Measurements from ENCODE around the gene ST6GALNAC5. TPM values are rescaled to one million over a fixed set of nuclear protein-coding genes. Genes with fewer than 3 reads are reported as not detected.

Gene ST6GALNAC5
- total RNA-seq, 2 donors from 2014 or later: not detected

GRCh38 chr1:76928522-76928921 lies 61.2 kb downstream of the ST6GALNAC5 start:
- no peak for ATAC-seq
- H3K27ac Mint-ChIP-seq: no peak overlapping the region
- no peak overlapping the region for H3K4me3 Mint-ChIP-seq
- H3K9me3 ChIP-seq (ENCODE audit: control insufficient read depth, low read length, poor library complexity, severe bottlenecking): no peaks in the 10 kb centered on the region
- H3K4me1 Mint-ChIP-seq: no peaks in the 10 kb centered on the region
- peaks cover 4% of the 10 kb centered on the region for H3K27me3 Mint-ChIP-seq
- no peak for DNase-seq
- H3K36me3 Mint-ChIP-seq (ENCODE audit: low read depth): no peaks in the 10 kb centered on the region

- no peak overlapping the region for H3K4me3 Mint-ChIP-seq
- no peaks in the 10 kb centered on the region for H3K36me3 Mint-ChIP-seq (ENCODE audit: low read depth)
- ATAC-seq (no peak), DNase-seq (no peak)
- no peak overlapping the region for H3K27ac Mint-ChIP-seq
- H3K9me3 ChIP-seq (ENCODE audit: control insufficient read depth, low read length, poor library complexity, severe bottlenecking): no peaks in the 10 kb centered on the region
- no peaks in the 10 kb centered on the region for H3K4me1 Mint-ChIP-seq
- H3K27me3 Mint-ChIP-seq: peaks cover 4% of the 10 kb centered on the region
Measured at GRCh38 chr1:76929136-76929535, 61.9 kb downstream of the ST6GALNAC5 start.

- no peak overlapping the region for H3K27ac Mint-ChIP-seq
- H3K4me3 Mint-ChIP-seq: no peak overlapping the region
- DNase-seq: no peak
- no peaks in the 10 kb centered on the region for H3K4me1 Mint-ChIP-seq
- no peak for ATAC-seq
- H3K27me3 Mint-ChIP-seq: no peaks in the 10 kb centered on the region
- no peaks in the 10 kb centered on the region for H3K36me3 Mint-ChIP-seq (ENCODE audit: low read depth)
- H3K9me3 ChIP-seq (ENCODE audit: control insufficient read depth, low read length, poor library complexity, severe bottlenecking): no peaks in the 10 kb centered on the region
Measured at GRCh38 chr1:76933847-76934815, 66.9 kb downstream of the ST6GALNAC5 start.

GRCh38 chr1:76938304-76938703 lies 71.0 kb downstream of the ST6GALNAC5 start:
- Mint-ChIP-seq H3K27me3 (peaks cover 16% of the 10 kb centered on the region), H3K4me3 (no peak overlapping the region), H3K4me1 (no peaks in the 10 kb centered on the region), H3K27ac (no peak overlapping the region), H3K36me3 (ENCODE audit: low read depth) (no peaks in the 10 kb centered on the region)
- no peak for ATAC-seq
- H3K9me3 ChIP-seq (ENCODE audit: control insufficient read depth, low read length, poor library complexity, severe bottlenecking): no peaks in the 10 kb centered on the region
- DNase-seq: no peak

GRCh38 chr1:76939050-76939816 lies 72.0 kb downstream of the ST6GALNAC5 start:
- H3K27ac Mint-ChIP-seq: no peak overlapping the region
- H3K36me3 Mint-ChIP-seq (ENCODE audit: low read depth): no peaks in the 10 kb centered on the region
- H3K9me3 ChIP-seq (ENCODE audit: control insufficient read depth, low read length, poor library complexity, severe bottlenecking): no peaks in the 10 kb centered on the region
- DNase-seq (no peak), ATAC-seq (no peak)
- H3K4me3 Mint-ChIP-seq: no peak overlapping the region
- H3K4me1 Mint-ChIP-seq: no peaks in the 10 kb centered on the region
- peaks cover 16% of the 10 kb centered on the region for H3K27me3 Mint-ChIP-seq

GRCh38 chr1:76939817-76940216 lies 72.5 kb downstream of the ST6GALNAC5 start:
- no peaks in the 10 kb centered on the region for H3K36me3 Mint-ChIP-seq (ENCODE audit: low read depth)
- H3K9me3 ChIP-seq (ENCODE audit: control insufficient read depth, low read length, poor library complexity, severe bottlenecking): no peaks in the 10 kb centered on the region
- no peak for ATAC-seq
- H3K4me3 Mint-ChIP-seq: no peak overlapping the region
- peaks cover 17% of the 10 kb centered on the region for H3K27me3 Mint-ChIP-seq
- DNase-seq: no peak
- H3K4me1 Mint-ChIP-seq: no peaks in the 10 kb centered on the region
- H3K27ac Mint-ChIP-seq: no peak overlapping the region

GRCh38 chr1:76940571-76941335 lies 73.5 kb downstream of the ST6GALNAC5 start:
- Mint-ChIP-seq H3K4me1 (no peaks in the 10 kb centered on the region), H3K36me3 (ENCODE audit: low read depth) (no peaks in the 10 kb centered on the region), H3K27me3 (peaks cover 20% of the 10 kb centered on the region), H3K27ac (no peak overlapping the region), H3K4me3 (no peak overlapping the region)
- H3K9me3 ChIP-seq (ENCODE audit: control insufficient read depth, low read length, poor library complexity, severe bottlenecking): no peaks in the 10 kb centered on the region
- ATAC-seq (no peak), DNase-seq (no peak)

- no peaks in the 10 kb centered on the region for H3K36me3 Mint-ChIP-seq (ENCODE audit: low read depth)
- H3K9me3 ChIP-seq (ENCODE audit: control insufficient read depth, low read length, poor library complexity, severe bottlenecking): no peaks in the 10 kb centered on the region
- peaks cover 20% of the 10 kb centered on the region for H3K27me3 Mint-ChIP-seq
- DNase-seq (no peak), ATAC-seq (no peak)
- no peak overlapping the region for H3K27ac Mint-ChIP-seq
- H3K4me3 Mint-ChIP-seq: no peak overlapping the region
- no peaks in the 10 kb centered on the region for H3K4me1 Mint-ChIP-seq
Measured at GRCh38 chr1:76942549-76942948, 75.3 kb downstream of the ST6GALNAC5 start.

GRCh38 chr1:76944942-76945341 lies 77.7 kb downstream of the ST6GALNAC5 start:
- no peak overlapping the region for H3K27ac Mint-ChIP-seq
- H3K36me3 Mint-ChIP-seq (ENCODE audit: low read depth): no peaks in the 10 kb centered on the region
- H3K4me1 Mint-ChIP-seq: peaks cover 2% of the 10 kb centered on the region
- H3K4me3 Mint-ChIP-seq: no peak overlapping the region
- no peak for DNase-seq
- no peaks in the 10 kb centered on the region for H3K9me3 ChIP-seq (ENCODE audit: control insufficient read depth, low read length, poor library complexity, severe bottlenecking)
- peaks cover 18% of the 10 kb centered on the region for H3K27me3 Mint-ChIP-seq
- ATAC-seq: no peak

- no peak for ATAC-seq
- Mint-ChIP-seq H3K4me1 (peaks cover 2% of the 10 kb centered on the region), H3K4me3 (no peak overlapping the region), H3K36me3 (ENCODE audit: low read depth) (no peaks in the 10 kb centered on the region), H3K27ac (no peak overlapping the region), H3K27me3 (peaks cover 4% of the 10 kb centered on the region)
- no peaks in the 10 kb centered on the region for H3K9me3 ChIP-seq (ENCODE audit: control insufficient read depth, low read length, poor library complexity, severe bottlenecking)
- no peak for DNase-seq
Measured at GRCh38 chr1:76948846-76949245, 81.6 kb downstream of the ST6GALNAC5 start.

GRCh38 chr1:76949503-76949902 lies 82.2 kb downstream of the ST6GALNAC5 start:
- H3K27me3 Mint-ChIP-seq: peaks cover 4% of the 10 kb centered on the region
- H3K4me1 Mint-ChIP-seq: peaks cover 2% of the 10 kb centered on the region
- no peaks in the 10 kb centered on the region for H3K9me3 ChIP-seq (ENCODE audit: control insufficient read depth, low read length, poor library complexity, severe bottlenecking)
- DNase-seq: no peak
- H3K27ac Mint-ChIP-seq: no peak overlapping the region
- no peaks in the 10 kb centered on the region for H3K36me3 Mint-ChIP-seq (ENCODE audit: low read depth)
- no peak for ATAC-seq
- H3K4me3 Mint-ChIP-seq: no peak overlapping the region

GRCh38 chr1:76950306-76950705 lies 83.0 kb downstream of the ST6GALNAC5 start:
- Mint-ChIP-seq H3K36me3 (ENCODE audit: low read depth) (no peaks in the 10 kb centered on the region), H3K4me1 (peaks cover 2% of the 10 kb centered on the region), H3K27me3 (no peaks in the 10 kb centered on the region), H3K4me3 (no peak overlapping the region), H3K27ac (no peak overlapping the region)
- no peaks in the 10 kb centered on the region for H3K9me3 ChIP-seq (ENCODE audit: control insufficient read depth, low read length, poor library complexity, severe bottlenecking)
- no peak for DNase-seq
- no peak for ATAC-seq

- Mint-ChIP-seq H3K27me3 (no peaks in the 10 kb centered on the region), H3K4me3 (no peak overlapping the region), H3K27ac (no peak overlapping the region), H3K36me3 (ENCODE audit: low read depth) (no peaks in the 10 kb centered on the region), H3K4me1 (peaks cover 2% of the 10 kb centered on the region)
- no peak for DNase-seq
- ATAC-seq: no peak
- H3K9me3 ChIP-seq (ENCODE audit: control insufficient read depth, low read length, poor library complexity, severe bottlenecking): no peaks in the 10 kb centered on the region
Measured at GRCh38 chr1:76951153-76951552, 83.9 kb downstream of the ST6GALNAC5 start.
